ENCODE measurements around the gene TBC1D3B.

DNA sequence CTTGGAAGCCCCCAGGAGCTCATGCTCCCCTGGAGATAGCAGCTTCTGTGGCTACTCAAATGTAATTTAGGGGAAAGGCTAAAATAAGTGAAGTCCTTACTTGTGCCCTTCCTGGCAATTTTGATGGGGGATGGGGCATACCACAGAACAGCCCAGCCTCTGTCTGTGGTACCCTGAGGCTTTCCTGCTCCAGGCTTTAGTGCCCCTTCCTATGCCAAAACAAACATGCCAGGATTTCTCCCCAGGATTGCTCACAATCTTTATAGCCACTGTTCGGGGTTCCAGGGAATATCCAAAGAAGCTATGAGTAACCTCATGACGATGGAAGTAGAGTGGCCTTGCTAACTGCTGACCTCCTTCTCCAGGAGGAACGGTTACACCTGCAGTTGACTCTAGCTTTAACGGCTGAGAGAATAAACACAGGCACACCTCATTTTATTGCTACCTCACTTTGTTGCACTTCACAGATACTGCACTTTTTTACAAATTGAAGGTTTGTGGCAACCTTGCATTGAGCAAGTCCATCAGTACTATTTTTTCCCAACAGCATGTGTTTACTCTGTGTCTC, 47.9 kb downstream of the TBC1D3B start:
- TF ChIP-seq, protein P1, sequence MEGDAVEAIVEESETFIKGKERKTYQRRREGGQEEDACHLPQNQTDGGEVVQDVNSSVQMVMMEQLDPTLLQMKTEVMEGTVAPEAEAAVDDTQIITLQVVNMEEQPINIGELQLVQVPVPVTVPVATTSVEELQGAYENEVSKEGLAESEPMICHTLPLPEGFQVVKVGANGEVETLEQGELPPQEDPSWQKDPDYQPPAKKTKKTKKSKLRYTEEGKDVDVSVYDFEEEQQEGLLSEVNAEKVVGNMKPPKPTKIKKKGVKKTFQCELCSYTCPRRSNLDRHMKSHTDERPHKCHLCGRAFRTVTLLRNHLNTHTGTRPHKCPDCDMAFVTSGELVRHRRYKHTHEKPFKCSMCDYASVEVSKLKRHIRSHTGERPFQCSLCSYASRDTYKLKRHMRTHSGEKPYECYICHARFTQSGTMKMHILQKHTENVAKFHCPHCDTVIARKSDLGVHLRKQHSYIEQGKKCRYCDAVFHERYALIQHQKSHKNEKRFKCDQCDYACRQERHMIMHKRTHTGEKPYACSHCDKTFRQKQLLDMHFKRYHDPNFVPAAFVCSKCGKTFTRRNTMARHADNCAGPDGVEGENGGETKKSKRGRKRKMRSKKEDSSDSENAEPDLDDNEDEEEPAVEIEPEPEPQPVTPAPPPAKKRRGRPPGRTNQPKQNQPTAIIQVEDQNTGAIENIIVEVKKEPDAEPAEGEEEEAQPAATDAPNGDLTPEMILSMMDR (IDR thresholded peaks at IDR 0.05; ENCODE audit: low read depth, low read length, poor library complexity, severe bottlenecking): no peak
- TF ChIP-seq EZH2phosphoT487 (IDR thresholded peaks at IDR 0.05; ENCODE audit: borderline replicate concordance, low read length): no peak

Measured in DOHH2 (cell line).